Measurements from ENCODE around the gene DDX42.

Gene DDX42, protein sequence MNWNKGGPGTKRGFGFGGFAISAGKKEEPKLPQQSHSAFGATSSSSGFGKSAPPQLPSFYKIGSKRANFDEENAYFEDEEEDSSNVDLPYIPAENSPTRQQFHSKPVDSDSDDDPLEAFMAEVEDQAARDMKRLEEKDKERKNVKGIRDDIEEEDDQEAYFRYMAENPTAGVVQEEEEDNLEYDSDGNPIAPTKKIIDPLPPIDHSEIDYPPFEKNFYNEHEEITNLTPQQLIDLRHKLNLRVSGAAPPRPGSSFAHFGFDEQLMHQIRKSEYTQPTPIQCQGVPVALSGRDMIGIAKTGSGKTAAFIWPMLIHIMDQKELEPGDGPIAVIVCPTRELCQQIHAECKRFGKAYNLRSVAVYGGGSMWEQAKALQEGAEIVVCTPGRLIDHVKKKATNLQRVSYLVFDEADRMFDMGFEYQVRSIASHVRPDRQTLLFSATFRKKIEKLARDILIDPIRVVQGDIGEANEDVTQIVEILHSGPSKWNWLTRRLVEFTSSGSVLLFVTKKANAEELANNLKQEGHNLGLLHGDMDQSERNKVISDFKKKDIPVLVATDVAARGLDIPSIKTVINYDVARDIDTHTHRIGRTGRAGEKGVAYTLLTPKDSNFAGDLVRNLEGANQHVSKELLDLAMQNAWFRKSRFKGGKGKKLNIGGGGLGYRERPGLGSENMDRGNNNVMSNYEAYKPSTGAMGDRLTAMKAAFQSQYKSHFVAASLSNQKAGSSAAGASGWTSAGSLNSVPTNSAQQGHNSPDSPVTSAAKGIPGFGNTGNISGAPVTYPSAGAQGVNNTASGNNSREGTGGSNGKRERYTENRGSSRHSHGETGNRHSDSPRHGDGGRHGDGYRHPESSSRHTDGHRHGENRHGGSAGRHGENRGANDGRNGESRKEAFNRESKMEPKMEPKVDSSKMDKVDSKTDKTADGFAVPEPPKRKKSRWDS

DNA sequence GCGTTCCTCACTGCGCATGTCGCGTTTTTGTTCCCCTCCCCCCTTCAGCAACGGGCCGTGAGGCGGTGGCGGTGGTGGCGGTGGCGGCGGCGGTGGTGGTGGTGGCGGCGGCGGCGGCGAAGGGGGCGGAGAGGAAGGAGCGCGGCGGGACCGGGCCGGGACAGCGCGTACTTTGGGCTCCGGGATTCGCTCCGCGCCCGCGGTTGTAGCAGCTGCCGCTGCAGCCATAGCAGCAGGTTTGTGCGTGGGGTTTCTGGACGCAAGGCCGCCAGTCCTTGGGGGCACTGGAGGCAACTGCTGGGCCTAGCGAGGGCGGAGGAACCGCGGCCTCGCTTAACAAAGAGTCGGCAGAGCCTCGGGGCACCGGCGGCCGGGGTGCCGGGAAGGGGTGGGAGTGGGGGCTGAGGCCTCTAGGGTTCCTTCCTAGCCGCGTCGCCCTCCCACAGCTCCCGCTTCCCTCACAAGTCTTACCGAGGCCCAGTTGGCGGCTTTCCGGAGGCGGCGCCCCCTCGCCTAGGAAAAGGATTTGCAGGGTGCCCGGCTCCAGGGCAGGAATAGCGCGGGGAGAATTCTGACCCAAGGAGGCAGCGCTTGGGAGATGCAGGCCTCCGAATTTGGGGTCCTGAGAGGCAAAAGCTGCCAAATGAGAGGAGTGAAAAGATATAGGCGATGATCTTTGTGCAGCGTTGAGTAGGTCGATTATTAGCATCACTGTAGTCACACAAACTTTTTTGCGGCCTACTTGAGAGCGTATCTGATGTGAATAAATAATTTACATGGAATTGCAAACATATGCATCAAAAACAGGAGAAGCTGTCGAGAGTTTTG lies at the start of gene DDX42:
Gene DDX42 (plus strand): TSS at position 30 of the 828 bp plus-strand sequence. CDS start 12,880 bp downstream, outside the sequence.
- peak in 2 of 4 experiments; percentile 86 to 87 for DNase-seq (ENCODE audit: low read depth in 4 of 4, low spot score in 1 of 4)

DNA sequence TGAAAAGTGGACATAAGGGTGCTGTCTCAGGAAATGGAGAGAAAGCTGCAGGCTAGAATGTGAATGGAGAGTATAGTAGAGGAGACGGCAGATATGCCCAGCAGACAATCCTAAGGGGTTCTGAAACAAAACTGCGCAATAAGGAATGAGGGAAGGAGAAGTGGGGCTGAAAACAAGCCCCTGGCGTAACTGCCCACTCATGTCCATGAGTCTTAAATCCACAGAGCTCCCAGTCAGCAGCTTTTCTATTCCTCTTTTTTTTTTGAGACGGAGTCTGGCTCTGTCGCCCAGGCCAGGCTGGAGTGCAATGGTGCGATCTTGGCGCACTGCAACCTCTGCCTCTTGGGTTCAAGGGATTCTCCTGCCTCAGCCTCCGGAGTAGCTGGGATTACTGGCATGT lies 38.3 kb upstream of the DDX42 start:
- DNase-seq (ENCODE audit: low read depth in 4 of 4, low spot score in 1 of 4) = no peak

DNA sequence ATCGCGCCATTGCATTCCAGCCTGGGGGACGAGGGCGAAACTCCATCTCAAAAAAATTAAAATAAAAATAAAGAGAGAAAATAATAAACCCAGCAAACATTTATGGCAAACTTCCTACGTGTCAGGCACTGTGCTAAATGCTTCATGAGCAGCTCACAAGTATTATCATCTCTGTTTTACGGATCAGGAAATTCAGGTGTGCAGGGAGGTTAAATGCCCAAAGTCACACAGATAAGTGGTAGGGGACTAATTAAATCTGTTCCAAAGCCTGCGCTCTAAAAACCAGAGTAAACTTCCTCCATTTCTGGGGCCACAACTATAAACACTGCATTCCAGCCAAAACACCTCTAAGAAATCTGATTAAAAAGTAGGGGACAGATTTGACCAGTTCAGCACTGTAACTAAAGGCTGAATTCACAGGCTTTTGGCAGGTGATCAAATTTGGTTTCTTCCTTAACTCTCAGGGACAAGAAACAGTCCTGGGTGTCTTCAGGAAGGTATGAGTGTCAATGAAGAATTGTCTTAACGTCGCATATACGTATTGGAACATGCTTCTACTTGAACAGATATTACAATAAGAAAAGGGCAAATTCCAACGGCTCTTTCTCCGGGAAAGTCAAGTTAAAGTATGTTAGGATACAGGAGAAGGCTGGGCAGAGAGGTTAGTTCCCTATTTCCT lies 33.4 kb upstream of the DDX42 start:
- DNase-seq (ENCODE audit: low read depth in 4 of 4, low spot score in 1 of 4) = no peak

DNA sequence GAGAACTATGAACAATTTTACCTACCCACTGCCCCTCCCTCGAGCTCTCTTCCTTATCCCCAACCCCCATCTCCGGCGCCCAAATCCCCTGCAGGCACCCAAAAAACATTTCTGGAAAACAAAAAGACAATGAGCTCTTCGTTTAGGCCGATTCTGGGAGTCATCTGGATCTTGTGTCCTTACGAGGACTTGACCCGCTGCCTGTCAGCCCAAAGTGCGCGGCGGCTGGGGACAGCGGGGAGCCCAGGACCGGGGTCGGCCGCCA lies 32.9 kb upstream of the DDX42 start:
- peak in 1 of 4 experiments; percentile 33 for DNase-seq (ENCODE audit: low read depth in 4 of 4, low spot score in 1 of 4)

DNA sequence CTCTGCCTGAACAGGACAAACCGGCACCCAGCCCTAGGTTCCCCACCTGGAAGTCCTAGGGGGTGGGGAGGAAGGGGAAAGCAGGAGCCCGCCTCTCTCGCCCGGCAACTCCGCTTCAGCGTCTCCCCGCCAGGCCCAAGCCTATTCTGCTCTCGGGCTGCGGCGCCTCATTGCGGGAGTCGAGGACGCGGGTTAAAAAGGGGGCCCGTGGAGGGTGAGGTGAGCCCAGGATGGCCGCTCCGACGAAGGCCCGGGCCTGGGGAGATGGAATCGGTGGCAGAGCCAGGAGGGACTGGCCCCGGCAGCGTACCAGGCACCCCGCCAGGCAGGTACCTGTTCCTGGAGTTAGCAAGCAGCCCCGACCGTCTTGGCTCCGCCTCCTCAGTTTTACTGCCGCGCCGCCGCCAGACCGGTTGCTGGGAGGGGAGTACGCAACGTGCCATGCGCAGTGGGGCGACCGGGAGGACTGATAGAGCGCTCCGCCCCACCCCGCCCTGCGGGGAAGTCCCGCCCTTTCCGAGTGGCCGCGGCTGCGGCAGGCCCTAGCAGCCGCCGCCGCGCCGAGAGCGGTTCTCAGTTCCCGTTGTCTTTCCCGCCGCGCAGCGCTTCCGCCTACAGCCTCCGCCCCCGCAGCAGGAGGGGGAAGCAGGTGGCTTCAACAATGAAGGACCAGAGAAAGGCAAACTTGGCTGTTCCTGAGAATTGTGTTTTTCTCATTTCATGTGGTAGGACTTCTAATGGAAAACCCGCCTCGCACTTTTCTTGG lies 32.4 kb upstream of the DDX42 start, which contains the start of gene STRADA:
Gene STRADA (minus strand): TSS at position 392 of the 766 bp plus-strand sequence. CDS start 13,430 bp downstream, outside the sequence.
- DNase-seq (ENCODE audit: low read depth in 4 of 4, low spot score in 1 of 4) = peak; percentile 95 to 99 (median 97)

DNA sequence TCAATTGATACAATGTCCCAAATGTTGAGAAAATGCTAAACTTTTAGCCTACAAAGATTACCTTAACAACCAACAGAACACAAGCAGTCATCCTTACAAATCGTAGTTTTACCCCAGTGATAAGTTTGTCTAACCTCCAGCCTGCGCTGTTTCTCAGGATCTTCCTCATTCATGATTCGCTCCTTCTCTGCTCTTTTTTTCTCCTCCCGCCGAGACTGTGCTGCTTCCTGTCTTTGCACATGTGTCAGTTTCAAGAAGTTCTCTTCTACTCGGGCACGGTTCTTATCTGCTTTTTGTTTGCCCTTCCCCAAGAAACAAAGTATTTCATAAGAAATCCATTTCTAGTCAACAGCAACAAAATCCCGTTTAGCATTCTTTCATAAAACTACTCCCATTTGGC lies 22.2 kb upstream of the DDX42 start:
- no peak for DNase-seq (ENCODE audit: low read depth in 4 of 4, low spot score in 1 of 4)

DNA sequence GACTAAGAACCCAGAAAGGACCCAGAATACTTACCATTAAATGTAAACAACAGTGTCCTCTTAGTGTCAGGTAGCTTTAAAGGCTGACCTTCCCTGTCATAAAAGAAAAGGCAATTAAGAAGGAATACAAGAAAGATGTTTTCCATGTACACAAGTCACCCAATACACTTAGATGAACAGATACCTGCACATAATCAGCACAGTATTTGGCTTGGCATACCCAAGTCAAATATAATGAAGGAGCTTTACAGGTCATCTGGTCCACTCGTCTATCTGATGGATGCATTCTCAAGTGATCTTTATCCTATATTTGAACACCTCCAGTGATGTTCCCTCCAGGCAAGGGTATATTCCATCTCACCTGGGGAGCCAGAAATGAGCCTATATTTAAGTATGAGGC lies 21.3 kb upstream of the DDX42 start:
- no peak for DNase-seq (ENCODE audit: low read depth in 4 of 4, low spot score in 1 of 4)

DNA sequence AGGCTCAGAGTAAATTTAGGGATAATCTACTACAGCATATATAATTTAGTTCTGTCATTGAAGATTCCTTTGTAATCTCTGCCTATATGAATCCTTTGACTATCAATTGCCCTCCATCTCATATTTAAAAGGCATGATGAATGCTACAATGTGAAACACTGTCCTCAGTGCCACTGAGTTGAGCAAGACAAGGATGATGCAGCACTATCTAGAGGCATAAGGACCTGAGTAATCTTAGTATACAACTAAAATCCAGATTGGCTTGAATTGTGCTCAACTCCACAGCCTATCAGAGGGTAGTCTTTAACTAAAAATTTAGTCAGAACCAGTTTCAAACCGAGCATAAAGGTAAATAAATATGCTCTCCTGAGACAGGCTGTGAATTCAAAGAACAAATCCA lies 20.8 kb upstream of the DDX42 start:
- DNase-seq (ENCODE audit: low read depth in 4 of 4, low spot score in 1 of 4) = no peak

DNA sequence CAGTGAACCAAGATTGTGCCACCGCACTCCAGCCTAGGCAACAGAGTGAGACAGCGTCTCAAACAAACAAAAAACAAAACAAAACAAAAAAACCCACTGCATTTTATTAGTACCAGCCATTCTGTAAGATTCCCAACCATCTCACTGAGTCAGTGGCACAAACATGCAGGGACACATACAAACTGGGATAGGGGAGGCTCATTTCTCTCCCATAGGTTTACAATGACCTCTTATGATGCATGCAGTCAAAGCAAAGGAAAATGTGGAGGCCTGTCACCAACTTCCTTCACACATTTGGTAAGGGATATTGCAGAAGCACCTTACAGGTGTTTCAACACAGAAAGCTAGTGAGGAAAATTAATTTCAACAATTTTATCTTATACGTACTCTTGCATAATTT lies 19.9 kb upstream of the DDX42 start:
- no peak for DNase-seq (ENCODE audit: low read depth in 4 of 4, low spot score in 1 of 4)

DNA sequence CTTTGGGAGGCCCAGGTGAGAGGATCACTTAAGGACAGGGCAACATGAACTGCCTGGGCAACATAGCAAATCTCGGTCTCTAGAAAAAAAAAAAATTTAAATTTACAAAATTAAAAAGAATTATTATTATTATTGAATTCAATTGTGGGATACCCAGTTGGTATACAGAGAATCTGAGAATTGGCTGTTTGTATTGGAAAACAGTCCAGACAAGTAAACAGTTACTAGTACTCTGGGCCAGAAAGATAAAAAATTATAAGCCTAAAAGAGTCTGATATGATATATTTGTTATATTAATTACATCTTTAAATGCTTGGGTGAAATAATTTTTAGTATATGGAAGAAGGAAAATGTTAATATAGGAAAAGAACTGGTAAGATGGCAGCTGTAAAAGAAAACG lies 15.5 kb upstream of the DDX42 start:
- no peak for DNase-seq (ENCODE audit: low read depth in 4 of 4, low spot score in 1 of 4)

DNA sequence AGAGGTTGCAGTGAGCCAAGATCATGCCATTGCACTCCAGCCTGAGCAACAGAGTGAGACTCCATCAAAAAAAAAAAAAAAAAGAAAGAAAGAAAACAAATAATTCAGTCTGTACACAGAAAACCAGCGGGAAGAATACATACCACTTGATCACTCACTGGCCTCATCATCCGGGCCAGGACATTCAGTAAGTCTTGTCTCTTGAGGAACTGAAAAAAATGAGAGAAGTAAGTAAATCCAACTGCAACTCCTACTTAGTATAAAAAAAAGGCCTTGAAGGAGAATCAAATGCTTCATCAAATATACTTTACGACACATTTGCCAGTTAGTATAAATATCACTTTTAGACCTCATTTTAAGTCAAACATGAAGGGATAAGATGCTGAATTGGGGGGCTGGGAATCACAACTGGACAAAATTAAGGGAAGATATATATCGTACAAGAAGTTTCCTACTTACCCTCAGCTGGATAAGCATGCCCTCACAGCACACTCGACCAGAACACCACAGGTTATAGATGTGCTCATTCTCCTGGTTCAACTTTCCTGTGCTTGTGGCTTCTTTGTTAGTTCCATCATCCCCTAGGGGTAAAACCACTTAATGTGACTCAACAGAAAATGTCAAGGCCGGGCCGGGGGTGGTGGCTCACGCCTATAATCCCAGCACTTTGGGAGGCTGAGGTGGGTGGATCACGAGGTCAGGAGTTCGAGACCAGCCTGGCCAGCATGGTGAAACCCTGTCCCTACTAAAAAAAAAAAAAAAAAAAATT lies 13.0 kb upstream of the DDX42 start:
- no peak for DNase-seq (ENCODE audit: low read depth in 4 of 4, low spot score in 1 of 4)

DNA sequence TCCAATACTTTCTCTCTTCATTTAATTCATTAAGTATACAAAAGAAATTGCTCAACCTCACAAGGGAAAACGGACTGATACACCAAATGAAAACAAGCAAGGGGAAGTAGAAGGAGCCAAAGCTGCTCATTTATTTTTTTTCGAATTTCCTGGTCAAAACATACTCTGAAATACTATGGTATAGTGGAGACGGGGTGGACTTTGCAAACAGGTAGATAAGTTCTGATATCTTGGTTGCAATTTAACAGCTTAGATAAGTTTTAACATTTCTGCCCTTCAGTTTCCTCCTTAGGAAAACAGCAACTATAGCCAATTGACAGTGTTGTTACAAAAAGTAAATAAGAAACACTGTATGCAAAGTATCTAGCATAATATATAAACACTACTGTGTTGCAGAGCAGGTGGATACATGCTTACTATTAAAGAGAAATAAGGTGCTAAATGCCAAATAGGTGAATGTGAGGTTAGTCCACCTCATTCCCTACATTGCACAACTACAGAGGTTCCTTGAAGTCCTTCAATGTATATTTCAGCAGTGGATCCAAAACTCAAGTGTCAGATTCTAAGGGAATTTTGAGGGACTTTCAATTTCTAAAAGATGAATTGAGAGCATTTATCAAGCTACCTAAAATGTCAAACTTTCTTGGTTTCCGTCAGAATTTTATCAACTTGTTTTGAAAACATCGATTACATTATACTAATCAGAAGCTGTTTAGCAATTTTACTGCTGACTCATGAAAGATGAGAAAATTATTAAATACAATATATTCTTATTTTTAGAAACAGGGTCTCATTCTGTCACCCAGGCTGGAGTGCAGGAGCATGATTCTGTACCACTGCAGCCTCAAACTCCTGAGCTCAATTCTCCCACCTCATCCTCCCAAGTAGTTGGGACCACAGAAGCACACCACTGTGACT lies 11.6 kb upstream of the DDX42 start:
- no peak for DNase-seq (ENCODE audit: low read depth in 4 of 4, low spot score in 1 of 4)

DNA sequence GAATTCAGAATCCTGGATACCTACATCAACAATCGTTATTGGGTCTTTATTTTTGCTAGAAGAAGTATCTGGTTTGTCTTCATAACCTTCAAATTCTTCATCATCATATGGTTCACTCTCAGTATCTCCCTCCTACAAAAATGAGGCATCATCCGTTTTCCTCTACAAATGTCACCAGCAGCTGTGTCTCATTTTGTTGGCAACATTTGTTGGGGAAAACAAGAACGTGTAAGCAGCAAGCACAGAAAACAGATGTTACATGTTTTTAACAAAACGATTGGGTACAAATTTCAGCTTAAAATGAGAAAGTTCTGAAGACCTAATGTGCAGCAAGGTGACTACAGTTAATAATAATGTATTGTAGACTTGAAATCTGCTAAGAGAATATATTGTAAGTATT lies 9.3 kb upstream of the DDX42 start:
- no peak for DNase-seq (ENCODE audit: low read depth in 4 of 4, low spot score in 1 of 4)

DNA sequence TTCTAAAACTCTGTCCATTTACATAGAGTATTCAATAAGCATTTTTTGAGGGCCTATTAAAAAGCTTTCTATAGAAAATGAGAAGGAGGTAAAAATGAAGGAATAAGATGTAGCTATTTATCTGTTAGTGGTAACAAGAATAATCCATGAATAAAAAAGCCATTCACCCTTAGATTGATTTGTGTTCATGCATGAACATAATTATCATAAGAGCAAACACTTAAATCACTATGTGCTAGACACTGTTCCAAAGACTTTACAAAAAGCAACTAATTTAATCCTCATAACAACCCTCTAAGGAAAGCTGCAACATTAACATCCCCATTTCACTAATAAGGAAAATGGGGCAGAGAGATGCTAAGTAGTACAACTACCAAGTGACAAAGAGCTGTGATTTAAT lies 7.2 kb upstream of the DDX42 start:
- no peak for DNase-seq (ENCODE audit: low read depth in 4 of 4, low spot score in 1 of 4)

DNA sequence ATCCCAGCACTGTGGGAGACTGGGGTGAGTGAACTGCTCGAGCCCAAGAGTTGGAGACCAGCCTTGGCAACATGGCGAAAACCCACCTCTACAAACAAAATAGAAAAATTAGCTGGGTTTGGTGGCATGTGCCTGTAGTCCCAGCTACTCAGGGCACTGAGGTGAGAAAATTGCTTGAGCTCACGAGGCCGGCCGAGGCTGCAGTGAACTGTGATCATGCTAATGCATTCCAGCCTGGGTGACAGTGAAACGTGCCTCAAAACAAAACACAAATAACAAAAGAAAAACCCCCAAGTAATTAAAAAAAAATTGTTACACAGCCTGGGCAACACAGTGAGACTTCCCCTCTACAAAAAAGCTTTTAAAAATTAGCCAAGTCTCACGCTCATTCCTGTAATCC lies 5.5 kb upstream of the DDX42 start:
- DNase-seq (ENCODE audit: low read depth in 4 of 4, low spot score in 1 of 4) = no peak

DNA sequence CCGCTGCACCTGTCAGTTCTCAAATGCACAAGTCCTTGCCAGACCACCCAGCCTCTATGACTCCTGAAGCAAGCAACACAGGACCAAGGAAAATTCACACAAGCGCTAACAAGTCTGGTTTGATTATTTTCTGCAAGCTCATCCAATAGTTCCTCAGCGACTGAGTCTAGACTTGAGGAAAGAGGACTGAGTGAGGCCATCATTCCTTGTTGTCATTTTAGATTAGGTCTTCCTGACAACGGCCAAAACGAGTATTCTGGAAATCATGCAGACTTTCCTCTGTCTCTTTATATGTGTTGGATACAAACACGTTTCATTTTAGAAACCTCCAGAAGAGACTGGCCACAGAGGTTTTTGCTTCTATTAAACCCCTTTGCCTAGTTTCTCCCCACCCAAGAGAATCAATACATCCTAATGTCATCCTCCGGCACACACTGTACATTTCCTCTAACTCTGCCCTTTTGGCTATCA lies 1.1 kb upstream of the DDX42 start:
- no peak for DNase-seq (ENCODE audit: low read depth in 4 of 4, low spot score in 1 of 4)

DNA sequence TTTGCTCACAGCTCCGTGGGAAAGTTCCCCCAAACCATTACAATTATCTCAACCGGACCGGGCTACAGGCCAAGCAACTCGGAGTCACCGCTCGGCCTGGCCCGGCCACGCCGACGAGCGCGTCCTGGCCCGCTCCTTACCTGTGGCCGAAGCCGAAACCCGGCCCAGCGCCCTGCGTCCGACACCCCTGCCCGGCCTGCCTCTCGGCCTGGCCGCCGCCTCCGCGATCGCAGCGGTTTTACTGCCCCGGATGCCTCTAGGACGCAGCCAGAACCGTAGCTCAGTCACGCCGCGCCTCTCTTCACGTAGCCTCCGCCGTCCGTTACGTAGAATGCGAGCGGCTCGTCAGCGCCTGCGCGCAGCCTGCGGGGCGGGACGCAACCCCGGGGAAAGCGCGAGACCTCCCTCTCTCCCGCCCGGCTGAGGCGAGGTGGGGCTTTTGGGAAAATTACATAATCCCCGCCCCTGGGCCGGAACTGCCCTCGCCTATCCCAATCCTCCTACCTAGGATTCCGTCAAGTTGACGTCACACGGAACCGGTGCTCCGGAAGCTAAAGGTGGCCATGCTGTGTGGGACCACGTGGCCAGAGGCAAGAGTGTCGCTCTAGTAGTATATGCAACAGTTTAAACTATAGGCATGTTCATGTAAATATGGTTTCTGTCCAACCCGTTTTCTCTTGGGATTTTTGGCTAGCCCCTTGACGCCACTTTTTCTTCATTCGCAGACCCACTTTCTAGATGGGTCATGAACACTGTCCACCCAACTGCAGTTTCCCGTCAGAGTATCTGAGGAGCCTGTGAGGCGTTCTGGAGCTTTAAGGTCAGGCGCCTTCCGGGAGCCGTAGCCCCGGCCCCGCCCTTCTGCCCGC lies 464 bp upstream of the DDX42 start, which contains the start of gene CCDC47:
Gene CCDC47 (minus strand): TSS at position 326 of the 869 bp plus-strand sequence. CDS start 7,422 bp downstream, outside the sequence.
- peak; percentile 87 to 97 (median 95) for DNase-seq (ENCODE audit: low read depth in 4 of 4, low spot score in 1 of 4)
